Measurements from ENCODE around the gene ZNF831.

DNA sequence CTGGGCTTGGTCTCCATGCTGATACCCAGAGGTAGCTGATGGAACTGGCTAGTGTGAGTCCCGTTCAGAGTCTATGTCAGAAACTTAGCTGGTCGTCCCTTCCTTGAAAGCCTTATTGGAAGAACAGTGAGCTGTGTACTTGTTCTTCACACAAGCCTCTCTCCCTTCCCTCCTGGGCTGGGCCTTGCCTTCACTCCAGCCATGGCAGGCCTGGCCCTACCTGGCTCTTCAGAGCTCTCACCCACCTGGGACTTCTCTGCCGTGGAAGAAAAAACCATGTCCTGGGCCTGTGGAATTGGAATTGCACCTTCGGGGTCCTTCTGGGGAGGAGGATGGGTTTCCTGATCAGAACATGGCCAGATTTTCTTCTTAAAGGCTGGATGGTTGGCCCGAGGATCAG, 20.3 kb upstream of the ZNF831 start:
- TF ChIP-seq POLR2AphosphoS5 (IDR thresholded peaks at IDR 0.05; ENCODE audit: low read depth, low read length) (no peak), POLR2A (IDR thresholded peaks at IDR 0.05; ENCODE audit: low read depth, low read length) (no peak)
